Ishikawa (cell line): Measurements from ENCODE around the gene CIB1.

Experiments used
- CEBPB ChIP-seq: IDR thresholded peaks from 2 replicates; pipeline ENCODE4 v1.6.1; 2012
- CREB1 ChIP-seq: IDR thresholded peaks from 2 replicates; pipeline ENCODE4 v1.6.1; 2012; ENCODE audit warnings: low read depth
- EGR1 ChIP-seq: IDR thresholded peaks from 2 replicates; pipeline ENCODE4 v1.6.1; 2012
- EP300 ChIP-seq: IDR thresholded peaks from 2 replicates; pipeline ENCODE4 v1.6.1; 2012; ENCODE audit warnings: borderline replicate concordance
- FOXM1 ChIP-seq: IDR thresholded peaks from 2 replicates; pipeline ENCODE4 v1.6.1; 2012; ENCODE audit warnings: low read depth, borderline replicate concordance
- NFIC ChIP-seq: IDR thresholded peaks from 2 replicates; pipeline ENCODE4 v1.6.1; 2012
- RAD21 ChIP-seq: IDR thresholded peaks from 2 replicates; pipeline ENCODE4 v1.6.1; 2012; ENCODE audit warnings: low read depth
- TAF1 ChIP-seq: IDR thresholded peaks from 2 replicates; pipeline ENCODE4 v1.6.1; 2012; ENCODE audit warnings: low read depth, mild to moderate bottlenecking
- TCF12 ChIP-seq: IDR thresholded peaks from 2 replicates; pipeline ENCODE4 v1.6.1; 2012; ENCODE audit warnings: low read depth
- TEAD4 ChIP-seq: IDR thresholded peaks from 2 replicates; pipeline ENCODE4 v1.6.1; 2012
- USF1 ChIP-seq: IDR thresholded peaks from 2 replicates; pipeline ENCODE4 v1.6.1; 2012
- YY1 ChIP-seq: IDR thresholded peaks from 2 replicates; pipeline ENCODE4 v1.6.1; 2012; ENCODE audit warnings: low read depth
- ZBTB7A ChIP-seq: IDR thresholded peaks from 2 replicates; pipeline ENCODE4 v1.6.1; 2012; ENCODE audit warnings: low read depth
- TF ChIP-seq, protein P1 (sequence below): IDR thresholded peaks from 2 replicates; pipeline ENCODE4 v1.6.1; 2012; ENCODE audit warnings: low read depth, mild to moderate bottlenecking
- TF ChIP-seq, protein P2 (sequence below): IDR thresholded peaks from 2 replicates; pipeline ENCODE4 v1.6.1; 2012

Gene CIB1

DNA sequence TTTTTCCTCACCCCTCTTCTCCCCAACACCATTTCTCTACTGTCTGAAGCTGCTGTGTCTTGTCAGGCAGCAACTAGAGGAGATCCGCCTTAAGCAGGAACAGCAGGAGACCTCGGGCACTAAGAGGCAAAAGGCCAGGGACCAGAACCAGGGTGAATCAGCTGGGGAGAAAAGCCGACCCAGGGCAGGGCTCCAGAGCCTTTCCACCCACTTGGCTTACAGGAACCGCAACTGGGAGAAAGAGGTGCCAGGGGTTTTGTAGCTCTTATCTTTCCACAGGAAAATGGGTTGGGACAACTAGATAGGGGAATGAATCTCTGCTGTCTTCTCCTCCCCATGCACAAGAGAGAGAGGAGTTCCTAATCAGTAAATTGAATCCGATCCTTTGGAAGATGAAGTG, 28.7 kb upstream of the CIB1 start:
- no peak for TF ChIP-seq TEAD4

- TF ChIP-seq, protein P1, sequence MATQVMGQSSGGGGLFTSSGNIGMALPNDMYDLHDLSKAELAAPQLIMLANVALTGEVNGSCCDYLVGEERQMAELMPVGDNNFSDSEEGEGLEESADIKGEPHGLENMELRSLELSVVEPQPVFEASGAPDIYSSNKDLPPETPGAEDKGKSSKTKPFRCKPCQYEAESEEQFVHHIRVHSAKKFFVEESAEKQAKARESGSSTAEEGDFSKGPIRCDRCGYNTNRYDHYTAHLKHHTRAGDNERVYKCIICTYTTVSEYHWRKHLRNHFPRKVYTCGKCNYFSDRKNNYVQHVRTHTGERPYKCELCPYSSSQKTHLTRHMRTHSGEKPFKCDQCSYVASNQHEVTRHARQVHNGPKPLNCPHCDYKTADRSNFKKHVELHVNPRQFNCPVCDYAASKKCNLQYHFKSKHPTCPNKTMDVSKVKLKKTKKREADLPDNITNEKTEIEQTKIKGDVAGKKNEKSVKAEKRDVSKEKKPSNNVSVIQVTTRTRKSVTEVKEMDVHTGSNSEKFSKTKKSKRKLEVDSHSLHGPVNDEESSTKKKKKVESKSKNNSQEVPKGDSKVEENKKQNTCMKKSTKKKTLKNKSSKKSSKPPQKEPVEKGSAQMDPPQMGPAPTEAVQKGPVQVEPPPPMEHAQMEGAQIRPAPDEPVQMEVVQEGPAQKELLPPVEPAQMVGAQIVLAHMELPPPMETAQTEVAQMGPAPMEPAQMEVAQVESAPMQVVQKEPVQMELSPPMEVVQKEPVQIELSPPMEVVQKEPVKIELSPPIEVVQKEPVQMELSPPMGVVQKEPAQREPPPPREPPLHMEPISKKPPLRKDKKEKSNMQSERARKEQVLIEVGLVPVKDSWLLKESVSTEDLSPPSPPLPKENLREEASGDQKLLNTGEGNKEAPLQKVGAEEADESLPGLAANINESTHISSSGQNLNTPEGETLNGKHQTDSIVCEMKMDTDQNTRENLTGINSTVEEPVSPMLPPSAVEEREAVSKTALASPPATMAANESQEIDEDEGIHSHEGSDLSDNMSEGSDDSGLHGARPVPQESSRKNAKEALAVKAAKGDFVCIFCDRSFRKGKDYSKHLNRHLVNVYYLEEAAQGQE = no peak
- TF ChIP-seq EGR1 (no peak), EP300 (no peak), NFIC (no peak), YY1 (no peak), TCF12 (no peak), ZBTB7A (no peak), CREB1 (no peak), FOXM1 (no peak), TEAD4 (no peak), USF1 (no peak), TAF1 (no peak), RAD21 (no peak), CEBPB (no peak)
- TF ChIP-seq, protein P2, sequence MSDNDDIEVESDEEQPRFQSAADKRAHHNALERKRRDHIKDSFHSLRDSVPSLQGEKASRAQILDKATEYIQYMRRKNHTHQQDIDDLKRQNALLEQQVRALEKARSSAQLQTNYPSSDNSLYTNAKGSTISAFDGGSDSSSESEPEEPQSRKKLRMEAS = no peak
These were observed 28.1 kb upstream of the CIB1 start for GRCh38 chr15:90261811-90262210.

DNA sequence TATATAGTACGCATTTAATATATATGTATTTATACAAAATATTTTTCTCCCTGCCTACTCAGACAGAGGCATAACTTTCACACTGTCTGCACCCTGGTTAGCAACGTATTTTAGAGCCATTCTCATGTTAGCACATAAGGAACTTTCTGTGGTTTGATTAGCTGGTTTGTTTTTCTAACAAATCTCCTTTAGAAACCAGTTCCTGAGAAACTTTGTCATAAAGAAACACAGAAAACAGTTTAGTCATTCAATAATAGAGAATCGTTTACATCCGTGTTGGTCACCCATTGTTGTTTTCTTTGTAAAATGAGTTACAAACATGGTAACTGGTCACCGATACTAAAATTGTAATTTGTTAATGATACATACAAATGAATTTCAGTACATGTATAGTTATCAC, 25.8 kb upstream of the CIB1 start:
- TF ChIP-seq FOXM1 = no peak
- no peak for TF ChIP-seq CEBPB
- TF ChIP-seq YY1 = no peak
- no peak for TF ChIP-seq TAF1
- TF ChIP-seq RAD21 = no peak
- TF ChIP-seq NFIC = no peak

- TF ChIP-seq YY1 = no peak
- no peak for TF ChIP-seq TAF1
- no peak for TF ChIP-seq ZBTB7A
- no peak for TF ChIP-seq USF1
These were observed 24.0 kb upstream of the CIB1 start for GRCh38 chr15:90257776-90258175.

DNA sequence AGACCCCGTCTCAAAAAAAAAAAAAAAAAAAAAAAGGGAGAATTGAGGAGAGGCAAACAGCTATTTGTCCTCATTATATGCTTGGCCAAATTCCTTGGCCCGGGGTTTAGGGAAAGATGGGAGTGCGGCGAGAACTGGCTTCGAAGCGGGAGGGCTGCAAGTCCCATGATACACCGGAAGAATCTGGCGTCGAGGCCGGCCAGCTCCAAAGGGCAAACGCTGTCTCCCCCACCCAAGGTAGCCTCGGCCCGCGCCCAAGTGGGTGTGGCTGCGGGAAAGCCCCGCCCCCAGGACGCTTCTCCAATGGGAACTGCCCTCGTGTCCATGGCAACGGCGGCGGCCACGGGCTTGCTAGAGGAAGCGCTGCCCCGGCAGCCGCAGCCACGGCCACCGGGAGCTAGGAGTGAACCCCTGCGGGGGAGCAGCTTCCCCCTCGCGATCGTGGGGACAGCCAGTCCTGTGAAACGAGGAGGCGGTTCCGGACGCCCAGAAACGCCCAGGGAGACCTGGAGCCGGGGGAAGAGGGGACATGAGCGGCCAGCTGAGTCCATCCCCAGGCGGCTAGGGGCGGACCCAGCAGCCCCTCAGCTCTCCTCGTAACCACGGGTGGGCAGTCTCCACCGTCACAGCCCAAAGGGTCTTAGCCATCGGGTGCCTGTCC, 15.6 kb upstream of the CIB1 start, which contains the start of gene TTLL13:
Gene TTLL13 (plus strand): TSS at position 354 of the 661 bp plus-strand sequence. CDS start 1,075 bp downstream, outside the sequence.
- peak; percentile 41; the same call in 1 of the 2 replicates for TF ChIP-seq TCF12
- no peak for TF ChIP-seq RAD21
- no peak for TF ChIP-seq TEAD4
- no peak for TF ChIP-seq EGR1
- peak; percentile 38; the same call in 1 of the 2 replicates for TF ChIP-seq NFIC
- TF ChIP-seq, protein P2 = peak; percentile 87
- no peak for TF ChIP-seq YY1
- TF ChIP-seq, protein P1 = no peak
- peak; percentile 82; the same call in 1 of the 2 replicates for TF ChIP-seq ZBTB7A

DNA sequence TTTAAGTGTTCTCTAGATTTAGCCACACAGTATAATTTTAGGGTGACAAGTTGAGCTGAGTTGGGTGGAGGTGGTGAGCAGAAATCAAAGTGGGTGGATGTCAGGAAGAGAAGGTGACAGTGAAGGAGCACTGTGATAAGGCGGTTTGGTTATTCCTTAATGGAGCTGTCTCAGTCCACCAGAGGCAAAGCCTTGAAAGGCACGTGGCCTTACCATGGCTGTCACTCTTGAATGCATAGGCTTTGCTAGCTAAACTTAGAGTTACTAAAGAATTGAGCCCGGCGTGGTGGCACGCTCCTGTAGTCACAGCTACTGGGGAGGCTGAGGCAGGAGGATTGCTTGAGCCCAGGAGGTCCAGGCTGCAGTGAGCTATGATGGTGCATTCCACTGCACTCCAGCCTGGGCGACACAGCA, 15.1 kb upstream of the CIB1 start:
- TF ChIP-seq EP300 (no peak), YY1 (no peak), EGR1 (no peak), CREB1 (no peak), FOXM1 (no peak), CEBPB (no peak), TCF12 (no peak)
- TF ChIP-seq, protein P1 = no peak
